CD4-positive, alpha-beta T cell treated with Interleukin-6 at 100 ng/mL for 8 hours (primary cell): ENCODE data around the gene KLK10.

Source experiments
- DNase-seq: peaks from one replicate; pipeline ENCODE4 v3.0.0-alpha.2; 2020; ENCODE audit warnings: mixed read lengths, low spot score

KLK10 gene

GRCh38 chr19:50967929-50968715 lies 51.4 kb downstream of the KLK10 start:
- DNase-seq: no peak

DNA sequence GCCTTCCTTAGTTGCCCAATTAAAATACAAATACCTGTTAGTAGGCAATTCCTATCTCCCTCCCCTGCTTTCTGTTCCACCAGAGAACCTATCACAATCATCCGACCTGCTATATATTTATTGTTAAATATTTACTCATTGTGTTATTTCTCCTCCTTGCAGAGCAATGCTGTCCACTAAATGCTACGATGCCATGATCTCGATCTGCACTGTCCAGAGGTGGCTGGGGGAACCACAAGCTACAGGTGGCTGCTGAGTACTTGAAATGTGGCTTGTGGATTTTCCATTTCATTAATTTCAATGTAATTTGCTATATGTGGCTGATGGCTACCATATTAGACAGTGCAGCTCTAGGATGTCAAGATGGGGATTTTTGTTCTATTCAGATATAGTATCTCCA lies 55.2 kb downstream of the KLK10 start:
- DNase-seq: no peak

- no peak for DNase-seq
These were observed 56.1 kb downstream of the KLK10 start for GRCh38 chr19:50963381-50963780.
